HepG2 (cell line): ENCODE measurements around the gene SIN3A. TPM values are rescaled to one million over a fixed set of nuclear protein-coding genes. Genes with fewer than 3 reads are reported as not detected.

Source experiments
- ARHGAP35 ChIP-seq: sonication (generic); formaldehyde crosslinking; IDR thresholded peaks from 2 replicates; pipeline ENCODE4 v1.9.0; 2022; ENCODE audit warnings: mild to moderate bottlenecking, inconsistent platforms, moderate library complexity, missing genetic modification reagents, borderline replicate concordance
- ARID4A ChIP-seq: sonication (generic); formaldehyde crosslinking; IDR thresholded peaks from 2 replicates; pipeline ENCODE4 v1.5.0; 2020; ENCODE audit warnings: mild to moderate bottlenecking, missing genetic modification reagents, borderline replicate concordance
- ASH2L ChIP-seq: fragments of 300-600, 200-600 bp; sonication (generic); IDR thresholded peaks from 2 replicates; pipeline ENCODE4 v1.7.0; 2017; ENCODE audit warnings: low read depth, mild to moderate bottlenecking, moderate library complexity, mixed read lengths, low read length; ENCODE audit not compliant: insufficient read length
- DDIT3 ChIP-seq: sonication (generic); formaldehyde crosslinking; IDR thresholded peaks from 2 replicates; pipeline ENCODE4 v1.4.0; 2020; ENCODE audit warnings: mild to moderate bottlenecking, missing genetic modification reagents
- HOMEZ ChIP-seq: IDR thresholded peaks from 2 replicates; pipeline ENCODE4 v1.6.1; 2016; ENCODE audit warnings: low read depth
- KMT2A ChIP-seq: sonication (generic); formaldehyde crosslinking; IDR thresholded peaks from 2 replicates; pipeline ENCODE4 v1.4.0; 2020; ENCODE audit warnings: missing genetic modification reagents
- NCOA1 ChIP-seq: sonication (generic); formaldehyde crosslinking; IDR thresholded peaks from 2 replicates; pipeline ENCODE4 v1.9.0; 2021; ENCODE audit warnings: missing genetic modification reagents
- SALL1 ChIP-seq: sonication (generic); formaldehyde crosslinking; IDR thresholded peaks from 2 replicates; pipeline ENCODE4 v1.8.0; 2022; ENCODE audit warnings: mild to moderate bottlenecking, missing genetic modification reagents
- ZNF256 ChIP-seq: sonication (generic); formaldehyde crosslinking; conservative IDR thresholded peaks from 2 replicates; pipeline ENCODE4 v1.4.0; 2020; ENCODE audit warnings: missing genetic modification reagents
- ZNF75D ChIP-seq: sonication (generic); formaldehyde crosslinking; IDR thresholded peaks from 2 replicates; pipeline ENCODE4 v1.8.1; 2023; ENCODE audit warnings: missing genetic modification reagents, mild to moderate bottlenecking, borderline replicate concordance
- ZNF761 ChIP-seq: sonication (generic); formaldehyde crosslinking; conservative IDR thresholded peaks from 2 replicates; pipeline ENCODE4 v1.4.0; 2020; ENCODE audit warnings: mild to moderate bottlenecking, missing genetic modification reagents
- ZNF83 ChIP-seq: sonication (generic); formaldehyde crosslinking; IDR thresholded peaks from 2 replicates; pipeline ENCODE4 v1.4.0; 2020; ENCODE audit warnings: missing genetic modification reagents, mild to moderate bottlenecking, borderline replicate concordance
- polyA plus RNA-seq, 8 experiments: library from polyadenylated mRNA; depleted of rRNA in 3 of 8; stranded (reverse) in 7 of 8; unstranded in 1 of 8; fragments of >200 nt; fragmentation: Illumina TruSeq in 4 of 8; extraction: Trizol in 4 of 8; gene quantifications; 2 replicates each; pipeline versions ENCODE4 v1.2.1 to v1.2.3, GENCODE V29; 2011 to 2016; ENCODE audit warnings: low read depth in 4 of 8, missing spikeins in 1 of 8, mixed read lengths in 1 of 8; ENCODE audit not compliant: insufficient read depth in 1 of 8
- total RNA-seq, 5 experiments: library from RNA; depleted of rRNA; stranded (reverse); fragments of >200 nt; fragmentation: Illumina TruSeq; extraction: Trizol; gene quantifications; 2 replicates each; pipeline ENCODE4 v1.2.3, GENCODE V29; 2016; ENCODE audit warnings: low read depth in 1 of 5
- TF ChIP-seq, protein P1 (sequence below): sonication (generic); formaldehyde crosslinking; IDR thresholded peaks from 2 replicates; pipeline ENCODE4 v1.5.1; 2020; ENCODE audit warnings: mild to moderate bottlenecking, missing genetic modification reagents, moderate library complexity
- TF ChIP-seq, protein P2 (sequence below): IDR thresholded peaks from 2 replicates; pipeline ENCODE4 v1.6.1; 2016
- TF ChIP-seq, protein P3 (sequence below): sonication (generic); formaldehyde crosslinking; IDR thresholded peaks from 2 replicates; pipeline ENCODE4 v1.9.0; 2021; ENCODE audit warnings: missing genetic modification reagents, borderline replicate concordance

SIN3A gene
- total and polyA plus RNA-seq, 2 of the 13 experiments (the other 11 are each of a cell fraction or from before 2014, with no cell fraction given): 16.1 to 28.1 TPM

DNA sequence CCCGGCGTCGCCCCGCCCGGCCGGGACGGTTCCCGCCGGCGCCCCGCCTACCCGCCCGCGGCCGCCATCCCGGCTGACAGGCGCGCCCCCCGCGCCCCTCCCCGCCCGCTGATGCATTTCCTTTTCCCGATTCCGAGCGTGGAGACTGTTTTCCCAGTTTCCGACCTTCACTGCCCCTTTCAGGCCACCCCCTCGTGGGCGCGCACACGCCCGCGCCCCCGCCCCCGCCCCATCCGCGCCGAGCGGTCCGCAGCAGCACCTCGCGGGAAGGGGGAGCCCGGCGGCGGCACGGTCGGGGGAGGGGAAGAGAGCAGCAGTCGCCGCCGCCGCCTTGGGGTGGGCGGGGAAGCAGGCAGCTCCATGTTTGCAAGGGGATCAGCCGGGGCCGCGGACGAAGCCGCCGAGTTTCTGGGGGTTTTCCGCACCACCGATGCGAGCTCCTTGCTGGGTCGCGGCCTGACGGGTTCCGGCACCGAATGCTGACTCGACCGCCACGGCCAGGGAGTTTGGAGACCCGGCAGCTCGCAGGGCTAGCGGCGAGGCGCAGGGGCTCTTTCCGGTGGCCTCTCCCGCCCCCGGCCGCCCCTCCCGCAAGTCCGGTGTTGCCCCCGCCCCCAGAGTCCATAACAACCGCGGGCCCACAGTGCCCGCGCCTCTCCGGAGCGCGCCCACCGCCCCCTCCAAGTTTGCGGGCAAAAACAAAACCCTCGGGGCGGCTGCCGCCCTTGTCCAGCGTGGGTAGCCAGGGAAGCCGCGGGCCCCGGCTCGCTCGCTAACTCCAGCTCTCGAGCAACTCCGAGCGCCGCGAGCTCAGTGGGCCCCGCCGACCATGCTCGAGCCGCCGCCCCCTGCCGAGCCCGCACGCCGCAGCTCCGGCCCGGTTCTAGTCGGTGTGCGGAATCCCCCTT is 3.2 kb upstream of the SIN3A start (continued):
- TF ChIP-seq ARID4A (CRISPR knock-in tag) (peak; percentile 12; the same call in 1 of the 2 replicates), NCOA1 (CRISPR knock-in tag) (no peak), DDIT3 (no peak), ZNF761 (no peak), HOMEZ (CRISPR knock-in tag) (no peak), SALL1 (CRISPR knock-in tag) (0 out of 2 replicates have a peak, but pooled peaks have one; percentile 14), ZNF256 (CRISPR knock-in tag) (no peak), ZNF83 (CRISPR knock-in tag) (no peak), KMT2A (CRISPR knock-in tag) (no peak), ARHGAP35 (no peak; the same call in 1 of the 2 replicates), ASH2L (peak; percentile 8), ZNF75D (0 out of 2 replicates have a peak, but pooled peaks have one; percentile 58)
- TF ChIP-seq, protein P1, sequence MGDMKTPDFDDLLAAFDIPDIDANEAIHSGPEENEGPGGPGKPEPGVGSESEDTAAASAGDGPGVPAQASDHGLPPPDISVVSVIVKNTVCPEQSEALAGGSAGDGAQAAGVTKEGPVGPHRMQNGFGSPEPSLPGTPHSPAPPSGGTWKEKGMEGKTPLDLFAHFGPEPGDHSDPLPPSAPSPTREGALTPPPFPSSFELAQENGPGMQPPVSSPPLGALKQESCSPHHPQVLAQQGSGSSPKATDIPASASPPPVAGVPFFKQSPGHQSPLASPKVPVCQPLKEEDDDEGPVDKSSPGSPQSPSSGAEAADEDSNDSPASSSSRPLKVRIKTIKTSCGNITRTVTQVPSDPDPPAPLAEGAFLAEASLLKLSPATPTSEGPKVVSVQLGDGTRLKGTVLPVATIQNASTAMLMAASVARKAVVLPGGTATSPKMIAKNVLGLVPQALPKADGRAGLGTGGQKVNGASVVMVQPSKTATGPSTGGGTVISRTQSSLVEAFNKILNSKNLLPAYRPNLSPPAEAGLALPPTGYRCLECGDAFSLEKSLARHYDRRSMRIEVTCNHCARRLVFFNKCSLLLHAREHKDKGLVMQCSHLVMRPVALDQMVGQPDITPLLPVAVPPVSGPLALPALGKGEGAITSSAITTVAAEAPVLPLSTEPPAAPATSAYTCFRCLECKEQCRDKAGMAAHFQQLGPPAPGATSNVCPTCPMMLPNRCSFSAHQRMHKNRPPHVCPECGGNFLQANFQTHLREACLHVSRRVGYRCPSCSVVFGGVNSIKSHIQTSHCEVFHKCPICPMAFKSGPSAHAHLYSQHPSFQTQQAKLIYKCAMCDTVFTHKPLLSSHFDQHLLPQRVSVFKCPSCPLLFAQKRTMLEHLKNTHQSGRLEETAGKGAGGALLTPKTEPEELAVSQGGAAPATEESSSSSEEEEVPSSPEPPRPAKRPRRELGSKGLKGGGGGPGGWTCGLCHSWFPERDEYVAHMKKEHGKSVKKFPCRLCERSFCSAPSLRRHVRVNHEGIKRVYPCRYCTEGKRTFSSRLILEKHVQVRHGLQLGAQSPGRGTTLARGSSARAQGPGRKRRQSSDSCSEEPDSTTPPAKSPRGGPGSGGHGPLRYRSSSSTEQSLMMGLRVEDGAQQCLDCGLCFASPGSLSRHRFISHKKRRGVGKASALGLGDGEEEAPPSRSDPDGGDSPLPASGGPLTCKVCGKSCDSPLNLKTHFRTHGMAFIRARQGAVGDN (CRISPR knock-in tag): peak; percentile 9; the same call in 1 of the 2 replicates
- TF ChIP-seq, protein P2, sequence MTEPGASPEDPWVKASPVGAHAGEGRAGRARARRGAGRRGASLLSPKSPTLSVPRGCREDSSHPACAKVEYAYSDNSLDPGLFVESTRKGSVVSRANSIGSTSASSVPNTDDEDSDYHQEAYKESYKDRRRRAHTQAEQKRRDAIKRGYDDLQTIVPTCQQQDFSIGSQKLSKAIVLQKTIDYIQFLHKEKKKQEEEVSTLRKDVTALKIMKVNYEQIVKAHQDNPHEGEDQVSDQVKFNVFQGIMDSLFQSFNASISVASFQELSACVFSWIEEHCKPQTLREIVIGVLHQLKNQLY (CRISPR knock-in tag): no peak
- TF ChIP-seq, protein P3, sequence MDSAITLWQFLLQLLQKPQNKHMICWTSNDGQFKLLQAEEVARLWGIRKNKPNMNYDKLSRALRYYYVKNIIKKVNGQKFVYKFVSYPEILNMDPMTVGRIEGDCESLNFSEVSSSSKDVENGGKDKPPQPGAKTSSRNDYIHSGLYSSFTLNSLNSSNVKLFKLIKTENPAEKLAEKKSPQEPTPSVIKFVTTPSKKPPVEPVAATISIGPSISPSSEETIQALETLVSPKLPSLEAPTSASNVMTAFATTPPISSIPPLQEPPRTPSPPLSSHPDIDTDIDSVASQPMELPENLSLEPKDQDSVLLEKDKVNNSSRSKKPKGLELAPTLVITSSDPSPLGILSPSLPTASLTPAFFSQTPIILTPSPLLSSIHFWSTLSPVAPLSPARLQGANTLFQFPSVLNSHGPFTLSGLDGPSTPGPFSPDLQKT (CRISPR knock-in tag): no peak
